ENCODE results near the gene MVD. TPM values are rescaled to one million over a fixed set of nuclear protein-coding genes. Genes with fewer than 3 reads are reported as not detected.

Gene MVD
- total and polyA plus RNA-seq, 2 experiments from 2014 or later: 95.3 to 149 TPM

- DNase-seq (ENCODE audit: low spot score): no peak
- H3K4me1 ChIP-seq (ENCODE audit: insufficient read depth): no peaks in the 10 kb centered on the region
- no peak overlapping the region for H3K4me3 Mint-ChIP-seq
- H2AFZ ChIP-seq: no peak overlapping the region
- no peak overlapping the region for H3K27ac Mint-ChIP-seq
- no peaks in the 10 kb centered on the region for H3K9me2 ChIP-seq (ENCODE audit: insufficient read depth)
- H3F3A ChIP-seq (replicated peaks; ENCODE audit: low read depth): no peaks in the 10 kb centered on the region
- H3K9me3 Mint-ChIP-seq: no peaks in the 10 kb centered on the region
- H3K27me3 ChIP-seq (ENCODE audit: insufficient read depth): no peaks in the 10 kb centered on the region
- H3K36me3 Mint-ChIP-seq (ENCODE audit: low read depth): no peaks in the 10 kb centered on the region; the same call in 2 of the 3 replicates
- no peak overlapping the region for H3K27ac ChIP-seq (ENCODE audit: low read depth)
- TF ChIP-seq, protein P1, sequence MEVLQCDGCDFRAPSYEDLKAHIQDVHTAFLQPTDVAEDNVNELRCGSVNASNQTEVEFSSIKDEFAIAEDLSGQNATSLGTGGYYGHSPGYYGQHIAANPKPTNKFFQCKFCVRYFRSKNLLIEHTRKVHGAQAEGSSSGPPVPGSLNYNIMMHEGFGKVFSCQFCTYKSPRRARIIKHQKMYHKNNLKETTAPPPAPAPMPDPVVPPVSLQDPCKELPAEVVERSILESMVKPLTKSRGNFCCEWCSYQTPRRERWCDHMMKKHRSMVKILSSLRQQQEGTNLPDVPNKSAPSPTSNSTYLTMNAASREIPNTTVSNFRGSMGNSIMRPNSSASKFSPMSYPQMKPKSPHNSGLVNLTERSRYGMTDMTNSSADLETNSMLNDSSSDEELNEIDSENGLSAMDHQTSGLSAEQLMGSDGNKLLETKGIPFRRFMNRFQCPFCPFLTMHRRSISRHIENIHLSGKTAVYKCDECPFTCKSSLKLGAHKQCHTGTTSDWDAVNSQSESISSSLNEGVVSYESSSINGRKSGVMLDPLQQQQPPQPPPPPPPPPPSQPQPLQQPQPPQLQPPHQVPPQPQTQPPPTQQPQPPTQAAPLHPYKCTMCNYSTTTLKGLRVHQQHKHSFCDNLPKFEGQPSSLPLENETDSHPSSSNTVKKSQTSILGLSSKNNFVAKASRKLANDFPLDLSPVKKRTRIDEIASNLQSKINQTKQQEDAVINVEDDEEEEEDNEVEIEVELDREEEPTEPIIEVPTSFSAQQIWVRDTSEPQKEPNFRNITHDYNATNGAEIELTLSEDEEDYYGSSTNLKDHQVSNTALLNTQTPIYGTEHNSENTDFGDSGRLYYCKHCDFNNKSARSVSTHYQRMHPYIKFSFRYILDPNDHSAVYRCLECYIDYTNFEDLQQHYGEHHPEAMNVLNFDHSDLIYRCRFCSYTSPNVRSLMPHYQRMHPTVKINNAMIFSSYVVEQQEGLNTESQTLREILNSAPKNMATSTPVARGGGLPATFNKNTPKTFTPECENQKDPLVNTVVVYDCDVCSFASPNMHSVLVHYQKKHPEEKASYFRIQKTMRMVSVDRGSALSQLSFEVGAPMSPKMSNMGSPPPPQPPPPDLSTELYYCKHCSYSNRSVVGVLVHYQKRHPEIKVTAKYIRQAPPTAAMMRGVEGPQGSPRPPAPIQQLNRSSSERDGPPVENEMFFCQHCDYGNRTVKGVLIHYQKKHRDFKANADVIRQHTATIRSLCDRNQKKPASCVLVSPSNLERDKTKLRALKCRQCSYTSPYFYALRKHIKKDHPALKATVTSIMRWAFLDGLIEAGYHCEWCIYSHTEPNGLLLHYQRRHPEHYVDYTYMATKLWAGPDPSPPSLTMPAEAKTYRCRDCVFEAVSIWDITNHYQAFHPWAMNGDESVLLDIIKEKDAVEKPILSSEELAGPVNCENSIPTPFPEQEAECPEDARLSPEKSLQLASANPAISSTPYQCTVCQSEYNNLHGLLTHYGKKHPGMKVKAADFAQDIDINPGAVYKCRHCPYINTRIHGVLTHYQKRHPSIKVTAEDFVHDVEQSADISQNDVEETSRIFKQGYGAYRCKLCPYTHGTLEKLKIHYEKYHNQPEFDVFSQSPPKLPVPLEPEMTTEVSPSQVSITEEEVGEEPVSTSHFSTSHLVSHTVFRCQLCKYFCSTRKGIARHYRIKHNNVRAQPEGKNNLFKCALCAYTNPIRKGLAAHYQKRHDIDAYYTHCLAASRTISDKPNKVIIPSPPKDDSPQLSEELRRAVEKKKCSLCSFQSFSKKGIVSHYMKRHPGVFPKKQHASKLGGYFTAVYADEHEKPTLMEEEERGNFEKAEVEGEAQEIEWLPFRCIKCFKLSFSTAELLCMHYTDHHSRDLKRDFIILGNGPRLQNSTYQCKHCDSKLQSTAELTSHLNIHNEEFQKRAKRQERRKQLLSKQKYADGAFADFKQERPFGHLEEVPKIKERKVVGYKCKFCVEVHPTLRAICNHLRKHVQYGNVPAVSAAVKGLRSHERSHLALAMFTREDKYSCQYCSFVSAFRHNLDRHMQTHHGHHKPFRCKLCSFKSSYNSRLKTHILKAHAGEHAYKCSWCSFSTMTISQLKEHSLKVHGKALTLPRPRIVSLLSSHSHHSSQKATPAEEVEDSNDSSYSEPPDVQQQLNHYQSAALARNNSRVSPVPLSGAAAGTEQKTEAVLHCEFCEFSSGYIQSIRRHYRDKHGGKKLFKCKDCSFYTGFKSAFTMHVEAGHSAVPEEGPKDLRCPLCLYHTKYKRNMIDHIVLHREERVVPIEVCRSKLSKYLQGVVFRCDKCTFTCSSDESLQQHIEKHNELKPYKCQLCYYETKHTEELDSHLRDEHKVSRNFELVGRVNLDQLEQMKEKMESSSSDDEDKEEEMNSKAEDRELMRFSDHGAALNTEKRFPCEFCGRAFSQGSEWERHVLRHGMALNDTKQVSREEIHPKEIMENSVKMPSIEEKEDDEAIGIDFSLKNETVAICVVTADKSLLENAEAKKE (CRISPR knock-in tag; IDR thresholded peaks at IDR 0.05): no peak
- no peak for TF ChIP-seq EZH2phosphoT487 (IDR thresholded peaks at IDR 0.05; ENCODE audit: unreplicated experiment)
- TF ChIP-seq ZNF114 (CRISPR knock-in tag; IDR thresholded peaks at IDR 0.05): no peak
- TF ChIP-seq POLR2AphosphoS5 (IDR thresholded peaks at IDR 0.05; ENCODE audit: low read depth): no peak
- no peak for TF ChIP-seq NANOG (IDR thresholded peaks at IDR 0.05; ENCODE audit: borderline replicate concordance)
- TF ChIP-seq ZNF331 (CRISPR knock-in tag; IDR thresholded peaks at IDR 0.05; ENCODE audit: low read depth): no peak
- TF ChIP-seq CTCF (conservative IDR thresholded peaks at IDR 0.05; ENCODE audit: low read depth in 2 of 2): no peak
- TF ChIP-seq STAT1 (IDR thresholded peaks at IDR 0.05; ENCODE audit: unreplicated experiment): no peak
- no peak for TF ChIP-seq EZH2 (IDR thresholded peaks at IDR 0.05; ENCODE audit: low read depth, unreplicated experiment)
- TF ChIP-seq, protein P2, sequence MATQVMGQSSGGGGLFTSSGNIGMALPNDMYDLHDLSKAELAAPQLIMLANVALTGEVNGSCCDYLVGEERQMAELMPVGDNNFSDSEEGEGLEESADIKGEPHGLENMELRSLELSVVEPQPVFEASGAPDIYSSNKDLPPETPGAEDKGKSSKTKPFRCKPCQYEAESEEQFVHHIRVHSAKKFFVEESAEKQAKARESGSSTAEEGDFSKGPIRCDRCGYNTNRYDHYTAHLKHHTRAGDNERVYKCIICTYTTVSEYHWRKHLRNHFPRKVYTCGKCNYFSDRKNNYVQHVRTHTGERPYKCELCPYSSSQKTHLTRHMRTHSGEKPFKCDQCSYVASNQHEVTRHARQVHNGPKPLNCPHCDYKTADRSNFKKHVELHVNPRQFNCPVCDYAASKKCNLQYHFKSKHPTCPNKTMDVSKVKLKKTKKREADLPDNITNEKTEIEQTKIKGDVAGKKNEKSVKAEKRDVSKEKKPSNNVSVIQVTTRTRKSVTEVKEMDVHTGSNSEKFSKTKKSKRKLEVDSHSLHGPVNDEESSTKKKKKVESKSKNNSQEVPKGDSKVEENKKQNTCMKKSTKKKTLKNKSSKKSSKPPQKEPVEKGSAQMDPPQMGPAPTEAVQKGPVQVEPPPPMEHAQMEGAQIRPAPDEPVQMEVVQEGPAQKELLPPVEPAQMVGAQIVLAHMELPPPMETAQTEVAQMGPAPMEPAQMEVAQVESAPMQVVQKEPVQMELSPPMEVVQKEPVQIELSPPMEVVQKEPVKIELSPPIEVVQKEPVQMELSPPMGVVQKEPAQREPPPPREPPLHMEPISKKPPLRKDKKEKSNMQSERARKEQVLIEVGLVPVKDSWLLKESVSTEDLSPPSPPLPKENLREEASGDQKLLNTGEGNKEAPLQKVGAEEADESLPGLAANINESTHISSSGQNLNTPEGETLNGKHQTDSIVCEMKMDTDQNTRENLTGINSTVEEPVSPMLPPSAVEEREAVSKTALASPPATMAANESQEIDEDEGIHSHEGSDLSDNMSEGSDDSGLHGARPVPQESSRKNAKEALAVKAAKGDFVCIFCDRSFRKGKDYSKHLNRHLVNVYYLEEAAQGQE (IDR thresholded peaks at IDR 0.05; ENCODE audit: unreplicated experiment): no peak
- H3K36me3 ChIP-seq (ENCODE audit: insufficient read depth): no peaks in the 10 kb centered on the region
- H3K4me1 Mint-ChIP-seq: peaks cover 12% of the 10 kb centered on the region
- H3K4me2 ChIP-seq: no peak overlapping the region
- ATAC-seq: no peak
- H3K4me3 ChIP-seq: no peak overlapping the region
- peaks cover 18% of the 10 kb centered on the region for H3K79me2 ChIP-seq (replicated peaks; ENCODE audit: insufficient read depth)
- H4K20me1 ChIP-seq (replicated peaks; ENCODE audit: insufficient read depth): peaks cover 5% of the 10 kb centered on the region; the same call in 1 of the 2 replicates
- H3K27me3 Mint-ChIP-seq (ENCODE audit: insufficient read depth, low read depth, poor library complexity): peaks cover 6% of the 10 kb centered on the region
Observed at GRCh38 chr16:88700636-88701482, 38.0 kb upstream of the MVD start.

Data from GM23338 (cell line).